ENCODE results near the gene FAS. TPM values are rescaled to one million over a fixed set of nuclear protein-coding genes. Genes with fewer than 3 reads are reported as not detected.

FAS gene
- 21.3 and 36.0 TPM in 2 replicates for total RNA-seq

GRCh38 chr10:88990384-88991160 lies at the start of gene FAS:
Gene FAS, plus strand, starts transcription at chr10:88990798. Its CDS starts 79 bp downstream, at chr10:88990877.

DNA sequence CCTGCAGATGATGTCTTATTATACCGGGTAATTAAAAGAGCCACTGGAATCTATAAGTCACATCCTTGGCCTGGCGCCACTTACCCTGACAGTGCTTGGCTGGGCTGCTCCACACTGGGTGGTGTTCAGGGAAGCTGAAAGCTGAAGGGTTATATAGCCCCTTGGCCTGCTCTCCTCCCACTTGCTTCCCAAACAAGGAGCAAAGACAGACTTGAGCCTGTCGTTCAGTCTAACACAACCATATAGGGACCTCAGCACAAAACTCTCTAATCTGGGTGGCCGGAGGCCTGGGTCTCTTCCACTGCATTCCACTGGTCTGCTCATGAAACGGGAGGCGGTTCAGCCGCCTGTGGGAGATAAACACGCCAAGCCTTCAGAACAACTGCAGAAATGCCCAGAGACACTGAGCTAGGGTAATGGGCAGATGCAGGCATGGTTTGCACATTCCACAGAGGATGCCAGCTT lies 37.9 kb upstream of the FAS start, which contains the start of gene ACTA2:
ACTA2 (minus strand) TSS at position 127 of the 465 bp plus-strand sequence. CDS start 3,843 bp downstream, outside the sequence.

Other genes starting within 250 kb of the FAS start
- gene LIPN, start 230.8 kb upstream of the FAS start, total RNA-seq = not detected in 2 replicates
- not detected in 2 replicates for gene LIPM, start 188.1 kb upstream of the FAS start, total RNA-seq
- gene ANKRD22, start 139.0 kb upstream of the FAS start, total RNA-seq = 1.3 and 3.1 TPM in 2 replicates
- gene STAMBPL1, start 110.6 kb upstream of the FAS start, total RNA-seq = 13.9 and 23.8 TPM in 2 replicates
- gene ACTA2, start 38.0 kb upstream of the FAS start, total RNA-seq = 466 and 649 TPM in 2 replicates
- 2.8 TPM in 1 of 2 replicates, not detected in the other for gene CH25H, start 216.5 kb downstream of the FAS start, total RNA-seq